ENCODE results near the gene PRR5. TPM values are rescaled to one million over a fixed set of nuclear protein-coding genes. Genes with fewer than 3 reads are reported as not detected.
"Not testable (repeated sequence)": the region's sequence is repeated elsewhere in the genome, so short reads cannot be mapped to it uniquely, and the experiment has no call there.

The PRR5 gene
- total RNA-seq: 10 to 100 TPM; 22.2 to 51.5 (median 31.6) TPM

- DNase-seq (ENCODE audit: low spot score) (no peak), ATAC-seq (ENCODE audit: low FRiP score) (peak; percentile 81)
- TF ChIP-seq CTCF (IDR thresholded peaks at IDR 0.05): no peak
These were observed at the start of gene PRR5 for GRCh38 chr22:44701824-44702478. Gene PRR5, plus strand, starts transcription at chr22:44702204. Its CDS starts 271 bp downstream, at chr22:44702475.

DNA sequence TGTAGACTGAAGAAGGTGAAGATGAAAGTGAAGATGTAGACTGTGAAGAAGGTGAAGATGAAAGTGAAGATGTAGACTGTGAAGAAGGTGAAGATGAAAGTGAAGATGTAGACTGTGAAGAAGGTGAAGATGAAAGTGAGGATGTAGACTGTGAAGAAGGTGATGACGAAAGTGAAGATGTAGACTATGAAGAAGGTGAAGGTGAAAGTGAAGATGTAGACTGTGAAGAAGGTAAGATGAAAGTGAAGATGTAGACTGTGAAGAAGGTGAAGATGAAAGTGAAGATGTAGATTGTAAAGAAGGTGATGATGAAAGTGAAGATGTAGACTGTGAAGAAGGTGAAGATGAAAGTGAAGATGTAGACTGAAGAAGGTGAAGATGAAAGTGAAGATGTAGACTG lies 49.1 kb upstream of the PRR5 start:
- not testable (repeated sequence) for ATAC-seq (ENCODE audit: low FRiP score); DNase-seq (ENCODE audit: low spot score)

GRCh38 chr22:44658311-44658953 lies 43.6 kb upstream of the PRR5 start:
- TF ChIP-seq CTCF (IDR thresholded peaks at IDR 0.05): no peak
- DNase-seq (ENCODE audit: low spot score) (no peak), ATAC-seq (ENCODE audit: low FRiP score) (peak; percentile 69)

DNA sequence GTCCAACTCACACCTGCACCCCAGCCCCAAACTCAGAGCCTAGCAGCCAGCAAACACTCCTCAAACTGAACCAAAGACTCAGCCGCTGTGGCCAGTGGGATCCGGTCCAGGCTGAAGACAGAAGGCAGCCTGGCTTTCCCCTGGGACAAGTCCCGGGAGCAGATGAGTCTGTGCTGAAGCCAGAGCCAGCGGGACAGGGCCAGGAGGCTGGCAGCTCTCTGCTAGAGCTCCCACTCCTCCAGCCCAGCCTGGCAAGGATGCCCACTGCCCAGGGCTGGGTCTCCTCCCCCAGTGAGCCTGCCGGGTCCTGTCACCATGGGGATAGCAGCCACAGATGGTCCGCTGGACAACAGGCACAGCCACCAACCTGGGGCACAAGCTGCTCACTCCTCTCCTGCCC lies 42.9 kb upstream of the PRR5 start:
- ATAC-seq (ENCODE audit: low FRiP score) (peak; percentile 48), DNase-seq (ENCODE audit: low spot score) (no peak)

GRCh38 chr22:44660051-44660830 lies 41.8 kb upstream of the PRR5 start:
- no peak for TF ChIP-seq CTCF (IDR thresholded peaks at IDR 0.05)

More for the DNA sequence above, 42.9 kb upstream of the PRR5 start:
- TF ChIP-seq CTCF (IDR thresholded peaks at IDR 0.05): no peak

GRCh38 chr22:44661070-44661469 lies 40.9 kb upstream of the PRR5 start:
- no peak for ATAC-seq (ENCODE audit: low FRiP score)
- DNase-seq (ENCODE audit: low spot score): no peak
- TF ChIP-seq CTCF (IDR thresholded peaks at IDR 0.05): no peak

More at GRCh38 chr22:44660051-44660830, 41.8 kb upstream of the PRR5 start:
- ATAC-seq (ENCODE audit: low FRiP score) (no peak), DNase-seq (ENCODE audit: low spot score) (no peak)
